HG03442 (cell line): ENCODE data around the gene CD52.

Experiments used
- ATAC-seq: cut with Tn5 transposase; IDR thresholded peaks from one replicate; pipeline ENCODE4 v1.9.1; 2021; ENCODE audit warnings: mild to moderate bottlenecking, moderate library complexity; ENCODE audit not compliant: unreplicated experiment

CD52 gene

GRCh38 chr1:26317612-26318337 lies at the start of gene CD52:
Gene CD52, plus strand, starts transcription at chr1:26317958. Its CDS starts 60 bp downstream, at chr1:26318018.
- peak; percentile 38 for ATAC-seq

GRCh38 chr1:26268290-26269197 lies 49.2 kb upstream of the CD52 start:
- ATAC-seq = no peak

- no peak for ATAC-seq
Observed at GRCh38 chr1:26269198-26269550, 48.6 kb upstream of the CD52 start.

GRCh38 chr1:26274801-26275425 lies 42.8 kb upstream of the CD52 start:
- no peak for ATAC-seq

GRCh38 chr1:26275580-26276431 lies 42.0 kb upstream of the CD52 start:
- peak; percentile 31 for ATAC-seq

GRCh38 chr1:26276432-26276838 lies 41.3 kb upstream of the CD52 start:
- ATAC-seq = no peak

GRCh38 chr1:26277261-26277661 lies 40.5 kb upstream of the CD52 start:
- ATAC-seq = no peak

- ATAC-seq = no peak
Observed at GRCh38 chr1:26277719-26278118, 40.0 kb upstream of the CD52 start.

- no peak for ATAC-seq
Observed at GRCh38 chr1:26278303-26278702, 39.5 kb upstream of the CD52 start.

- no peak for ATAC-seq
Observed at GRCh38 chr1:26278724-26279455, 38.9 kb upstream of the CD52 start.

- ATAC-seq = peak; percentile 49
Observed at GRCh38 chr1:26279456-26280332, 38.1 kb upstream of the CD52 start, which contains the start of gene SH3BGRL3. Gene SH3BGRL3, plus strand, starts transcription at chr1:26280086. Its CDS starts 70 bp downstream, at chr1:26280156.

- no peak for ATAC-seq
Observed at GRCh38 chr1:26280333-26281042, 37.3 kb upstream of the CD52 start.

GRCh38 chr1:26281091-26281958 lies 36.4 kb upstream of the CD52 start:
- ATAC-seq = no peak

GRCh38 chr1:26281971-26282370 lies 35.8 kb upstream of the CD52 start:
- ATAC-seq = no peak

- ATAC-seq = no peak
Observed at GRCh38 chr1:26282401-26282918, 35.3 kb upstream of the CD52 start.

GRCh38 chr1:26283279-26283853 lies 34.4 kb upstream of the CD52 start:
- ATAC-seq = no peak
